IMR-90 (cell line): Measurements from ENCODE around the gene SYNPR. TPM values are rescaled to one million over a fixed set of nuclear protein-coding genes. Genes with fewer than 3 reads are reported as not detected.

Experiments
- ATAC-seq: fragments of 200-7000 bp; cut with Tn5 transposase; 2 replicates; pipeline ENCODE4 v1.9.1; 2020; ENCODE audit warnings: low read depth, mild to moderate bottlenecking, moderate library complexity
- BruUV-seq: library from RNA; stranded (reverse); fragments of 400-500 nt; replicated peaks from 2 replicates; lab custom pipeline; 2021; lab: Mats Ljungman, UMichigan
- CTCF ChIA-PET: fragments of 300-600 bp; formaldehyde crosslinking; extraction: SDS; loops from one replicate; lab custom pipeline; 2021; ENCODE audit warnings: antibody characterized with exemption; lab: Yijun Ruan, JAX
- POLR2A ChIA-PET: fragments of 300-600 bp; sonication (Branson Sonifier 250); formaldehyde crosslinking; loops from one replicate; lab custom pipeline; 2022; ENCODE audit warnings: antibody characterized with exemption; ENCODE audit not compliant: unreplicated experiment; lab: Charles Lee
- DNase-seq: peaks from one replicate; pipeline ENCODE4 v3.0.0; 2013
- H2AFZ ChIP-seq: replicated peaks from 2 replicates; pipeline ENCODE3; 2013; ENCODE audit warnings: low read length, mild to moderate bottlenecking; ENCODE audit not compliant: poor library complexity
- H2AK5ac ChIP-seq: 2 replicates; pipeline ENCODE4 v1.6.1; 2013; ENCODE audit warnings: low read depth, low read length, inconsistent platforms
- H2AK9ac ChIP-seq: replicated peaks from 2 replicates; pipeline ENCODE3; 2013; ENCODE audit warnings: mild to moderate bottlenecking, low read depth, low read length, moderate library complexity; ENCODE audit not compliant: poor library complexity
- H2BK120ac ChIP-seq: 2 replicates; pipeline ENCODE4 v1.6.1; 2013; ENCODE audit warnings: low read depth, low read length, inconsistent platforms
- H2BK15ac ChIP-seq: 3 replicates; pipeline ENCODE4 v1.6.1; 2013; ENCODE audit warnings: low read depth, low read length, inconsistent platforms
- H2BK20ac ChIP-seq: 2 replicates; pipeline ENCODE4 v1.6.1; 2013; ENCODE audit warnings: low read depth, mild to moderate bottlenecking, inconsistent platforms, low read length, moderate library complexity
- H2BK5ac ChIP-seq: 2 replicates; pipeline ENCODE4 v1.6.1; 2013; ENCODE audit warnings: mild to moderate bottlenecking, low read depth, low read length, inconsistent platforms; ENCODE audit not compliant: poor library complexity, severe bottlenecking
- H3K14ac ChIP-seq: replicated peaks from 2 replicates; pipeline ENCODE4 v1.6.1; 2013; ENCODE audit warnings: low read depth, low read length, inconsistent platforms
- H3K18ac ChIP-seq: 2 replicates; pipeline ENCODE4 v1.6.1; 2013; ENCODE audit warnings: low read depth, low read length, control low read depth
- H3K23ac ChIP-seq: 2 replicates; pipeline ENCODE4 v1.6.1; 2013; ENCODE audit warnings: low read depth, low read length, inconsistent platforms
- H3K27ac ChIP-seq: 2 replicates; pipeline ENCODE4 v1.5.1; 2013; ENCODE audit warnings: mild to moderate bottlenecking, control low read depth, low read length; ENCODE audit not compliant: insufficient read depth
- H3K27me3 ChIP-seq: 2 replicates; pipeline ENCODE4 v1.6.1; 2013; ENCODE audit warnings: low read length; ENCODE audit not compliant: control insufficient read depth, insufficient read depth
- H3K36me3 ChIP-seq: 2 replicates; pipeline ENCODE4 v1.6.1; 2013; ENCODE audit warnings: low read length, mixed read lengths; ENCODE audit not compliant: control insufficient read depth, insufficient read depth
- H3K4ac ChIP-seq: 2 replicates; pipeline ENCODE4 v1.6.1; 2013; ENCODE audit warnings: low read depth, low read length, inconsistent platforms
- H3K4me1 ChIP-seq: 2 replicates; pipeline ENCODE4 v1.6.1; 2013; ENCODE audit warnings: low read length, mixed read lengths; ENCODE audit not compliant: control insufficient read depth, insufficient read depth
- H3K4me2 ChIP-seq: 2 replicates; pipeline ENCODE4 v1.6.1; 2013; ENCODE audit warnings: low read depth, mild to moderate bottlenecking, control low read depth, low read length, moderate library complexity
- H3K4me3 ChIP-seq: 2 replicates; pipeline ENCODE4 v1.5.1; 2013; ENCODE audit warnings: low read depth, mild to moderate bottlenecking, control low read depth, low read length, moderate library complexity; ENCODE audit not compliant: insufficient read depth
- H3K56ac ChIP-seq: 2 replicates; pipeline ENCODE4 v1.6.1; 2013; ENCODE audit warnings: low read length, inconsistent platforms; ENCODE audit not compliant: insufficient read depth; ENCODE audit errors: extremely low read depth
- H3K79me1 ChIP-seq, 2 experiments: 2 replicates each; pipeline ENCODE4 v1.6.1; 2013; ENCODE audit warnings: low read length in 2 of 2, inconsistent platforms in 1 of 2, low read depth in 1 of 2
- H3K9ac ChIP-seq: 2 replicates; pipeline ENCODE4 v1.6.1; 2013; ENCODE audit warnings: low read depth, low read length, control low read depth
- H3K9me1 ChIP-seq: 2 replicates; pipeline ENCODE4 v1.6.1; 2013; ENCODE audit warnings: low read length, inconsistent platforms; ENCODE audit not compliant: insufficient read depth
- H3K9me3 ChIP-seq: 2 replicates; pipeline ENCODE4 v1.6.1; 2013; ENCODE audit warnings: low read length; ENCODE audit not compliant: control insufficient read depth, insufficient read depth
- H4K20me1 ChIP-seq: 2 replicates; pipeline ENCODE4 v1.6.1; 2013; ENCODE audit warnings: low read length, inconsistent platforms; ENCODE audit not compliant: insufficient read depth
- H4K5ac ChIP-seq: 2 replicates; pipeline ENCODE4 v1.6.1; 2013; ENCODE audit warnings: mild to moderate bottlenecking, low read depth, low read length, control low read depth
- H4K8ac ChIP-seq, 2 experiments: 2 replicates each; pipeline ENCODE4 v1.6.1; 2013; ENCODE audit warnings: low read depth in 2 of 2, low read length in 2 of 2, control low read depth in 1 of 2, inconsistent platforms in 1 of 2
- H4K91ac ChIP-seq: 2 replicates; pipeline ENCODE4 v1.6.1; 2013; ENCODE audit warnings: low read depth, low read length, inconsistent platforms; ENCODE audit not compliant: insufficient read depth
- BHLHE40 ChIP-seq: fragments of 150-350 bp; IDR thresholded peaks from 2 replicates; pipeline ENCODE4 v1.6.1; 2016; ENCODE audit warnings: mild to moderate bottlenecking, low read depth, low read length
- CEBPB ChIP-seq: IDR thresholded peaks from 2 replicates; pipeline ENCODE4 v1.6.1; 2012; ENCODE audit warnings: low read depth, low read length, improper control_type of control experiment
- CHD1 ChIP-seq: IDR thresholded peaks from 2 replicates; pipeline ENCODE4 v1.6.1; 2012; ENCODE audit warnings: low read depth, low read length, improper control_type of control experiment
- CTCF ChIP-seq: conservative IDR thresholded peaks from 2 replicates; pipeline ENCODE4 v1.5.1; 2012; ENCODE audit warnings: mild to moderate bottlenecking, low read depth, low read length, improper control_type of control experiment
- MAFK ChIP-seq: IDR thresholded peaks from 2 replicates; pipeline ENCODE4 v1.6.1; 2012; ENCODE audit warnings: low read depth, low read length, improper control_type of control experiment
- MAZ ChIP-seq: IDR thresholded peaks from 2 replicates; pipeline ENCODE4 v1.6.1; 2012; ENCODE audit warnings: low read depth, mild to moderate bottlenecking, low read length, improper control_type of control experiment, moderate library complexity, borderline replicate concordance
- NFE2L2 ChIP-seq: fragments of 150-350 bp; IDR thresholded peaks from 2 replicates; pipeline ENCODE4 v1.6.1; 2016; ENCODE audit warnings: low read depth, mild to moderate bottlenecking, low read length
- POLR2A ChIP-seq: IDR thresholded peaks from 2 replicates; pipeline ENCODE4 v1.6.1; 2012; ENCODE audit warnings: mild to moderate bottlenecking, low read depth, low read length
- RAD21 ChIP-seq: IDR thresholded peaks from 2 replicates; pipeline ENCODE4 v1.6.1; 2012; ENCODE audit warnings: low read length, improper control_type of control experiment
- RCOR1 ChIP-seq: IDR thresholded peaks from 2 replicates; pipeline ENCODE4 v1.6.1; 2012; ENCODE audit warnings: mild to moderate bottlenecking, low read length, improper control_type of control experiment; ENCODE audit not compliant: insufficient replicate concordance
- RFX5 ChIP-seq: IDR thresholded peaks from 2 replicates; pipeline ENCODE4 v1.8.0; 2012; ENCODE audit warnings: low read depth, mild to moderate bottlenecking, low read length, moderate library complexity
- SMC3 ChIP-seq: fragments of 150-350 bp; IDR thresholded peaks from 2 replicates; pipeline ENCODE4 v1.6.1; 2016; ENCODE audit warnings: low read depth, mild to moderate bottlenecking, antibody characterized with exemption, low read length, moderate library complexity
- USF2 ChIP-seq: fragments of 150-350 bp; IDR thresholded peaks from 2 replicates; pipeline ENCODE4 v1.6.1; 2017; ENCODE audit warnings: mild to moderate bottlenecking, antibody characterized with exemption, low read length, low read depth
- WGBS, 2 experiments: methylation state at CpG; one replicate each; pipeline versions ENCODE4 v1.1.5 to v1.1.7; 2013; ENCODE audit warnings: missing lambda C conversion rate in 2 of 2; ENCODE audit not compliant: insufficient read length in 1 of 2; ENCODE audit errors: extremely low coverage in 2 of 2; 5-methylcytosine and 5-hydroxymethylcytosine counted together
- dilution Hi-C: fragments of 300-500 bp; cut with HindIII; formaldehyde crosslinking; loops from one replicate; pipeline ENCODE4 v1.14.3; 2018; ENCODE audit warnings: low sequenced_read_pairs; ENCODE audit not compliant: unreplicated experiment
- in situ Hi-C: fragments of 300-500 bp; cut with MboI; formaldehyde crosslinking; loops from 3 replicates; pipeline ENCODE4 v1.14.3; 2019; ENCODE audit warnings: low sequenced_read_pairs, inconsistent platforms, mixed read lengths
- intact Hi-C: fragments of 100-400 bp; cut with micrococcal nuclease; formaldehyde crosslinking; loops from 2 replicates; pipeline ENCODE4 v1.10.0; 2022
- polyA plus RNA-seq, 3 experiments: library from polyadenylated mRNA; depleted of rRNA; stranded (reverse); fragments of >200 nt; gene quantifications; 2 replicates each; pipeline ENCODE4 v1.2.3, GENCODE V29; 2012; ENCODE audit warnings: low replicate concordance in 1 of 3
- total RNA-seq: library from RNA; depleted of rRNA; stranded (reverse); fragments of >200 nt; gene quantifications from 2 replicates; pipeline ENCODE4 v1.2.3, GENCODE V29; 2012

Gene SYNPR
- total and polyA plus RNA-seq, 2 of the 4 experiments (the other 2 are of a cell fraction) = not detected

GRCh38 chr3:63652066-63652725 is 374.1 kb downstream of the SYNPR start, which contains the start of gene SNTN:
SNTN (plus strand) TSS chr3:63652675; CDS start chr3:63652688, 13 bp downstream.
- H3K23ac ChIP-seq = no peak within 1 kb of the TSS
- no peak within 1 kb of the TSS for H4K91ac ChIP-seq
- TF ChIP-seq CTCF = no peak
- no peak for TF ChIP-seq CHD1
- no peak for TF ChIP-seq MAZ
- TF ChIP-seq USF2 = no peak
- no peak for TF ChIP-seq MAFK
- TF ChIP-seq SMC3 = no peak
- no peak for TF ChIP-seq RFX5
- no peak for TF ChIP-seq CEBPB
- TF ChIP-seq BHLHE40 = no peak
- no peak for TF ChIP-seq RCOR1
- no peak for TF ChIP-seq POLR2A
- no peak for TF ChIP-seq RAD21
- TF ChIP-seq NFE2L2 = no peak
- DNase-seq = no peak
- H3K4ac ChIP-seq = no peak within 1 kb of the TSS
- H3K4me3 ChIP-seq = no peak within 1 kb of the TSS
- no peak for ATAC-seq
- CTCF ChIA-PET = no interaction called here
- H3K27me3 ChIP-seq = no peaks in the 10 kb centered on the region
- POLR2A ChIA-PET = no interaction called here
- H4K5ac ChIP-seq = no peak within 1 kb of the TSS
- intact Hi-C loops = no loop called here
- no peaks in the 10 kb centered on the region for H3K9me1 ChIP-seq
- dilution Hi-C loops = no loop called here
- no peaks in the 10 kb centered on the region for H4K20me1 ChIP-seq
- no peak within 1 kb of the TSS for H3K27ac ChIP-seq
- H2AK9ac ChIP-seq = no peak within 1 kb of the TSS
- H3K14ac ChIP-seq = no peak within 1 kb of the TSS
- no peak within 1 kb of the TSS for H2AK5ac ChIP-seq
- no peak within 1 kb of the TSS for H2BK20ac ChIP-seq
- no peak within 1 kb of the TSS for H3K9ac ChIP-seq
- H4K8ac ChIP-seq = no peak within 1 kb of the TSS
- H3K56ac ChIP-seq = no peak within 1 kb of the TSS
- H3K79me1 ChIP-seq = no peaks in the 10 kb centered on the region
- WGBS, 2 experiments = 33% methylated on average over 1 of the region's 5 CpGs; no CpG with 5 or more reads in 1 of the 2 experiments
- H2BK5ac ChIP-seq = no peak within 1 kb of the TSS
- H3K9me3 ChIP-seq = no peaks in the 10 kb centered on the region
- no peak within 1 kb of the TSS for H3K4me2 ChIP-seq
- H2BK120ac ChIP-seq = no peak within 1 kb of the TSS
- H3K36me3 ChIP-seq = no peaks in the 10 kb centered on the region
- in situ Hi-C loops = no loop called here
- H3K18ac ChIP-seq = no peak within 1 kb of the TSS
- no peak within 1 kb of the TSS for H2BK15ac ChIP-seq
- no peak within 1 kb of the TSS for H2AFZ ChIP-seq
- BruUV-seq = no TSS peak
- no peaks in the 10 kb centered on the region for H3K4me1 ChIP-seq
